Inflammatory macrophage (primary cell): ENCODE measurements around the gene GIMAP5.
"Not testable (repeated sequence)": the region's sequence is repeated elsewhere in the genome, so short reads cannot be mapped to it uniquely, and the experiment has no call there.

Source experiments
- DNase-seq, 2 donors: peaks; one replicate each; pipeline ENCODE4 v3.0.0-alpha.2; 2020 to 2022

Gene GIMAP5

DNA sequence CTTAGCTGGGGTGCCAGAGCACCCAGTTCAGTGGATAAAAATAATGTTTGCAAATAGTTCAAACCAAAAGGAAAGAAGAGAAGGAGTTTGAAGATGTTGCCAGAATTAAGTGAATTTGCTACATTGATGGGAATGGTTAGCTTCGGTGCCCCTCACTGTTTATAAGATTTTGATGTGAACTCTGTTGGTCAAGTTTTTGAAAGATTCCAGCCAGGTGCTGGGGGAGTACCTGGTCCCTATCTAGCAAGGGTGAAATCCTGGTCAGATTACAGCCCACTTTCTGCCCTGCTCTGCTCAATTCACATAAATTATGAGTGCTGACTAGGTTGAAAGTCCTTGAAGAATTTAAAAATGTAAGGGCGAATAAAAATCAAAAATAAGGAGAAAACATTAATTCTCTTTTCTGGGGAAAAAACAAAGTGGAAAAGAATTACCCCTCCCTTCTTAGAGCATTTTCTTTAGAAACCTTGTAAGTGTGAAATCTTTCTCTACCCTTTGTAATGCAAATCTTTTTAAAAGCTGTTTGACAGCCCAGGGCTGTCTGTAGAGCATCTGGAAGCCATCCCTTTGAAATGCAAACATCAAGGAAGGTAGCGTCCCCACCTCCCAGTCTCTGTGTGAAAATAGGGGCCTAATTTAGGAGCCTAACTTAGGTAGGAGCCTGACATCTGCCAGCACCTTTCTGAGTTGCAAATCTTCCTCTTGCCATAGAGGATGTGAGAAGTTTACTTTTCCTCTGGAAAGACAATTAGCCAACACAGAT lies 1.4 kb upstream of the GIMAP5 start:
- DNase-seq = no peak

DNA sequence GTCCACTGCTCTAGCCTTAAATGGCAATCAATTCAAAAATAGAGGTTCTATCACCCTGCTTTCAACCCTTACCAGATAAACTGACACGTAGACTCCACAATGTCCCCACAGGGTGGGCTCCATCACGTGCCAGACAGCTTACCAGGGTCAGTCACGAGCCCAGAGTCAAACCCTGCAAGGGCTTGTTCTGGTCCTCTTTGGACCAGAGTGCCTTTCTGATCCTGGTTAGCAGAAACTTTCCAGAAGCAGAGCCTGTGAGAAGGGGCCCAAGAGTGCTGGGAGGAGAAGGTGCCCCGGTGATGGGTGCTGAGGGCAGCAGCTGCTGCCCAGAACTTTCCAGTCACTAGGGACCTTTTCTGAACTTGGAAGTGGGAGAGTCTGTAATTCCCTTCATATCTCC lies 354 bp upstream of the GIMAP5 start:
- no peak for DNase-seq

DNA sequence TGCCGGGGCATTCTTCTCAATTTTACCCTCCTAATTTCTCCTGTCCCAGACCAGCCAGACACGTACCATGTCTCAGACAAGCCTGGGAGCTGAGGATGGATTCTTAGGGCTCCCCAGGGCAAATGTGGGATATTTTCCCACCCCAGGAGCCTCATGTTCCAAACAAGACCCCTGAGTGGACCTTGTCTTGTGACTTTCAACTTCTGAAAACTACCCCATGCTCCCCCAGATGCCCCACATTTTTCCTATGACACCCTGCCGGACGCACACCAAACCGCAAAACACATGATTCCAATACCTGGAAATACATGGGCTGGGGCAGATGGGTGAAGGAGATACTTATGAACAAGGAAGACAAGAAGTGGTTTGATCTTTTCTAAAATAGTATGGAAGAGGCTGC lies 874 bp downstream of the GIMAP5 start:
- no peak for DNase-seq

DNA sequence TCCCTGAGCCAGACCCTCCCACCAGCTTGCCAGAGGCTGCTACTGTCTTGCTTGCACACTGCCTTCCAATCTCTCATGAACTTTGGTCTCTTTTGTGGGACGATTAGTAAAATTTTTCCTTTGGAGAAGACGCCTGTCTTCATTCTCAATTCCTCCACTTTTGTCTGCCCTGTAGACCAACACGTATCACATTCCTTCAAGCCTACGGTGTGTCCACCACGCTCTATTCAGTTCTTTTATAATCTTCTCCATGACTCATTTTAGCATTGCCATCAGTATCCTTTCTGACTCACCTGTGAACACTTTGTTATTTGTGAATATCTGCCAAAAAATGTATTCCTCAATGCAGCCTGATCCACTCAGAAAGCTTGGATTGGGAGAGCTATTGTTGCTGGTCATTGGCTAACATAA lies 1.4 kb downstream of the GIMAP5 start:
- DNase-seq = no peak

DNA sequence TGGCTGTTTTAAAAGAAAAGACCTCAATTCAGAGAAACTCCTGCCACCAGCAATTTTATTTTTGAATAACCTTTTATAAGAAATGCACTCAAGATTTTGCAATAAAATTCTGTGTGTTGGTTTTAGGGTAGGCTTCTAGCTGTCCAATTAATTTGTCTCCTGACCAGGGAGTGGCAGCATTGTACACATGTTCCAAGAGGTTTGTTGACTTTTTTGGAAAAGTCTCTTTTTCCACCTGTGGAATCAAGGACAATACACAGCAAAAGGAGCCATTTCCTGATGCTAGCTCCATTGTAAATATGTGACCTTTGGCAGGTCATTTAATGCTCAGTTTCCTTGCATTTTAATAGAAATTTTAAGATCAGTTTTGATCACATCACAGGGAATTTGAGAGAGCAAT lies 1.8 kb downstream of the GIMAP5 start:
- no peak for DNase-seq

DNA sequence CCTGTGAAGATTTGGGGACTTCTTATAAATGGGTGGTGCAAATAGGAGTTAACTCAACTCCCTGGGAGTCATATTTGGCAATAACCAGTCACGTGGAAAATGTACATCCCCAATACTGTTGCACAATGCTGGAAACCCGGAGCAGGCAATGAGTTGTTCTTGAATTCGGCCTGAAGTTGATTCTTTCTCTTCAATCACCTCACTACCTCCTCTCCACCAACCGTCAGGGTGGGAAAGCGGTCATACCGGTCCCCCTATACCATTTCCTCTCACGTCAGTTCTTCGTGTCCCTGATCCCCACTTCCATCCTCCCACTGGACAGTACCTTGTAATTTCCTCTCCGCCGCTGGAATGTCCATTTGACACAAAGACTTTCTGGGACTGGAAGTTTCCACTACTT lies 2.8 kb downstream of the GIMAP5 start:
- DNase-seq = peak; percentile 68 to 70

DNA sequence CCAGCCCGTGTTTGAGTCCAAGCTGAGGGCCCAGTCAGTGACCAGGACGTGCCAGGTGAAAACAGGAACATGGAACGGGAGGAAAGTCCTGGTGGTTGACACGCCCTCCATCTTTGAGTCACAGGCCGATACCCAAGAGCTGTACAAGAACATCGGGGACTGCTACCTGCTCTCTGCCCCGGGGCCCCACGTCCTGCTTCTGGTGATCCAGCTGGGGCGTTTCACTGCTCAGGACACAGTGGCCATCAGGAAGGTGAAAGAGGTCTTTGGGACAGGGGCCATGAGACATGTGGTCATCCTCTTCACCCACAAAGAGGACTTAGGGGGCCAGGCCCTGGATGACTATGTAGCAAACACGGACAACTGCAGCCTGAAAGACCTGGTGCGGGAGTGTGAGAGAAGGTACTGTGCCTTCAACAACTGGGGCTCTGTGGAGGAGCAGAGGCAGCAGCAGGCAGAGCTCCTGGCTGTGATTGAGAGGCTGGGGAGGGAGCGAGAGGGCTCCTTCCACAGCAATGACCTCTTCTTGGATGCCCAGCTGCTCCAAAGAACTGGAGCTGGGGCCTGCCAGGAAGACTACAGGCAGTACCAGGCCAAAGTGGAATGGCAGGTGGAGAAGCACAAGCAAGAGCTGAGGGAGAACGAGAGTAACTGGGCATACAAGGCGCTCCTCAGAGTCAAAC lies 5.2 kb downstream of the GIMAP5 start:
- DNase-seq = no peak

DNA sequence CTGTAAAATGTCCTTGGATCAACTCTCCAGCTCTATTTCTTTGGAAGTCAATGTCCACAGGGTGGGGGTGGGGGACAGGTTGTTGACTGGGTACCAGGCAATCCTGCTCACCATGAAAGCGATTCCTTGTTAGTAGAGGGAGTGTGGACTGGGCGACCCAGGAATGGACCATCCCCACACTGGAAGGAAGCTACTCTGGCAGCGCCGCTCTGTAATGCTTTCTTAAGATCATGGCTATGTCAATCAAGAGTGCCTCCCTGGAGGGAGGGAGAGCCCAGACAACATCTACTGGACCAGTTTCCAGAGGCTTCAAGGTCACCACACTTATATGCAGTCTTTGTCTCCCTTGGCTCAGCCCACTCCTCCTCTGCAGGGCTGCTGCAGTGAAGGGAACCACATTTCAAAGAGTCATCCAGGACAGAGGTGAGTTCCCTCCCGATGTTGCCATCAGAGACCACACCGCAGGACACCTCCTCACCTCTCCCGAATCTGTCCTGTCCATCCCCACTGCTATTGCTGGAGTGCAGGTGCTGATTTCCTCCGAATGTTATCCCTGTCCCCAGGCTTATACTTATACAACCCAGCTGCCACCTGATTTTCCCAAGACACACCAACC lies 6.9 kb downstream of the GIMAP5 start:
- DNase-seq = no peak

DNA sequence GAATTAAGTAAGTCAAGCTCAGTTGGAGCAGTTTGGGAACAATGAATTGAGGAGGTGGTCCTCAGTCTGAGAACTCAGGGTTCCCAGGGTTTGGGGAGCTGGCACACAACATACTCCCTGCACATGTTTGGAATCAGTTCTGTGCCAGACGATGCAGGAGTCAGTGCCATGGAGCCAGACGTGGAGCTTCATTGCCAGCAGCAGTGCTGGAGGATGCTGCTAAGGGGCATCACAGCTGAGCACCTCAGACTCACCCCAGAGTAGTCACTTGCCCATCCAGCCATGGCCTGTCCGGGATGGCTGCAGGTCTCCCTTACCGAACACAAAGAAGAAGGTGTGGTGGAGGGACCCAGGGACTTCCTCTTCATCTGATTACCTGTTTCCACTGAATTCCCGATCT lies 7.9 kb downstream of the GIMAP5 start:
- DNase-seq = no peak

DNA sequence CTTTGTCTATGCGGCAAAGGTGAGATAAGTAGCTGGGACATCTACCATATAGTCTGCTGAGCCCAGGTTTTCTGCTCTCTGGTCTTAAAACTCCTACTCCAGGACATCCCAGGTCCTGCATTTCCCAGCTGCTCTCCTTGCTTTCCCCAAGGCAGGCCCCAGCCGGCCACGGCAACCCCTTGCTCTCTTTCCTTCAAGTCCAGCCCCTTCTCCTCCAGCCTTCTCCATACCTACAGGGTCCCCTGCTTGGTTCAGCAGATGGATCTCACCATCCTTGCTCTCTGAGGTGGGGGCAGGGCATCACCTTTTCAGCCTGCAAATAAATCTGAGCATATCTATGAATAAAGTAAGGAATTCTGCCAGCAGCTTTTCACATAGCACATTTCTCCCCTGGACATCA lies 8.7 kb downstream of the GIMAP5 start:
- no peak for DNase-seq

DNA sequence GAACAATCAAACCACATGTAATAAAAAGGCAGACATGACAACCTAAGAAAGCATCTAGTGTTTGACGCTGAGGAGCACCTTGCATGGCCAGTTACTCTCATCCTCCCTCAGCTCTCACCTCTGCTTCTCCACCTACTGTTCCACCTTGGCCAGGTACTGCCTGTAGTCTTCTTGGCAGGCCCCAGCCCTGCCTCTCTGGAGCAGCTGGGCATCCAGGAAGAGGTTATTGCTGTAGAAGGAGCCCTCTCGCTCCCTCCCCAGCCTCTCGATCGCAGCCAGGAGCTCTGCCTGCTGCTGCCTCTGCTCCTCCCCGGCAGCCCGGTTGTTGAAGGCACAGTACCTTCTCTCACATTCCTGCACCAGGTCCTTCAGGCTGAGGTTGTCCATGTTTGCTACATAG lies 9.7 kb downstream of the GIMAP5 start:
- DNase-seq = no peak

DNA sequence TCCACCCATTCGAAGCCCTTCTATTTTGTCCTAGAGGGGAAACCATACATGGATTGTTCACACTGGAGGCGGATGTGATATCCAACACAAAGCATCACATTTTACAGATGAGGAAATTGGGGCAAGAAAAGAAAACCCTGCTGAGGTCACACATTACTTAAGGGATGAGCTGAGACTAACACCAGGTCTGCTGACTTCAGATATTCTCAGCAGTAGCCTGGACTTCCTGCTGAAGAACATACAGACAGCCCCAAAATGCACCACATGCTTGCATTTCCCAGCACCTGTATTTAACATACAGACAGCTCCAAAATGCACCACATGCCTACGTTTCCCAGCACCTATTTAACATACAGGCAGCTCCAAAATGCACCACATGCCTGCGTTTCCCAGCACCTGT lies 11.2 kb downstream of the GIMAP5 start:
- peak in 1 of 2 donors; percentile 19 for DNase-seq

DNA sequence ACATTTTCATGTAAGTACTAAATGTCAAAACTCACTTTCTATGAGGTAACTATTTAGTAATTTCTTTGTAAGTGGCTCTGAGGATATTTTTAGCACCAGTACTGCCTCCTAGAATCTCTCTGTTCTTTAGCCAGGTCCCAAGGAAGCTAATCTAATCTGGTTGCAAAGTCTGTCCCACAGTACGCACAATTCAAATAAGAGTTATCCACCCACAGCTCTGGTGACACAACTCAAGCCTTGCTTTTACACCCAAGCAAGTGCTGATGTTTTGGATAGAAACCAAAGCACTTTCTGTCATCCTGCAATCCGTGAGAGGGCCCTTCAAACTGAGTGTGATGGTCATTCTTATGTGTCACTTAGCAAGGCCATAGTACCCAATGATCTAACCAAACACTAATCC lies 14.5 kb downstream of the GIMAP5 start:
- no peak for DNase-seq

DNA sequence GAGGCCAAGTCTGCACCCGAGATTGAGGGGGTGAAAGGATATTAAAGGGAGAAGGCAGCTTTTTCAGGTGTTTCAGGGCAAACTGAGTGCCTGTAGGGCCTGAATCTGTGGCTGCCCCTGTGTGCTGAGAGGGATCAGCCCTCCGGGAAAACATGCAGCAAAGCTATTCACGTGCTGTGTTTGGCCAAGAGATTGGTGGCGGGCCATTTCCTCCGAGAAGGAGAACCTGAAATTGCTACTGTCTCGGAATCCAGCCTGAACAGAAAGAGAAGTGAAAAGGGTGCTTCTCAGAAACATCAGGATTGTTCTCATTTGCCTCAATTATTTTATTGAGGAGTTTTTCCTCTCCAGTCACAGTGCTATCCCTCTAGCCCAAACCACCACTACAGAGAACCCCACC lies 16.0 kb downstream of the GIMAP5 start:
- peak; percentile 60 to 70 for DNase-seq

DNA sequence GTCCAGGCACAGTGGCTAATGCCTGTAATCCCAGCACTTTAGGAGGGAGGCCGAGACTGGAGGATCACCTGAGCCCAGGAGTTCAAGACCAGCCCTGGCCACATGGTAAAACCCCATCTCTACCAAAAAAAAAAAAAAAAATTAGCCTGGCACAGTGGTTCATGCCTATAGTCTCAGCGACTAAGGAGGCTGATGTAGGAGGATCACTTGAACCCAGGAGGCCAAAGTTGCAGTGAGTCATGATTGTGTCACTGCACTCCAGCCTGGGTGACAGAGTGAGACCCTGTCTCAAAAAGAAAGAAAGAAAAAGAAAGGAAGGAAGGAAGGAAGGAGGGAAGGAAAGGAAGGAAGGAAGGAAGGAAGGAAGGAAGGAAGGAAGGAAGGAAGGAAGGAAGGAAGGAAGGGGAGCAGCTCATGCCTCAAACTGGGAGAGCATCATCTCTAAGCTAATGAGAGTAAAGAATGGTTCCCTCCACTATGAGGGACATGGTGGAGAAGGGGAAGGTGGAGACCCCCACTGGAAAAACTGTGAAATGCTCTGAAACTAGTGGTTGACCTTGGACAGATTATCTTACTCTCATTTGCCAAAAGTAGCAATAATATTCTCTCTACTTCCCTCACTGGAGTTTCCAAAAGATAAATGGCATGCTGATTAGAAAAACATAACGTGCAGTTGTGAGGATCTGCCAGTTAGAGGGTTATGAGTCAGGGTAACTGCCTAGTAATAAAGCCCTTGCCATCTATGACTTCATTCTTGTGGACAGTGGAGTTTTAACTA lies 16.8 kb downstream of the GIMAP5 start:
- peak; percentile 19 to 22 for DNase-seq

DNA sequence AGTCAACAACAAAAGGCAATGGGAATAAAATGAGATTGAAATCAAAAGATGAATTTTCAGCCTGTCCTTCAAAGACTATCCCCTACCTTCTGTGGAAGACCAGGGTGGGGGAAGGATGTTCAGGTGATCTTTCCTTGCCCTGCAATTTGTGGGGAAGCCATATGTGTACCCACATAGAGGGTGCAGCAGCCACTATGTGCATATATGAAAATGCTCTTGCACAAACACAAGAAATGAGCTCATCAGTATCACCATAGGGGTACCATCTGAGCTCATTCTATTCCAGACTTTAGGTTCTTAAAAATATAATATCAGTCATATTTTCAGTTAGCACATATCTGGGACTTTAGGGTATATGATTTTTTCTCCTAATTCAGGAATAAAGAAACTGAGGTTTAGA lies 17.7 kb downstream of the GIMAP5 start:
- peak in 1 of 2 donors; percentile 19 for DNase-seq

DNA sequence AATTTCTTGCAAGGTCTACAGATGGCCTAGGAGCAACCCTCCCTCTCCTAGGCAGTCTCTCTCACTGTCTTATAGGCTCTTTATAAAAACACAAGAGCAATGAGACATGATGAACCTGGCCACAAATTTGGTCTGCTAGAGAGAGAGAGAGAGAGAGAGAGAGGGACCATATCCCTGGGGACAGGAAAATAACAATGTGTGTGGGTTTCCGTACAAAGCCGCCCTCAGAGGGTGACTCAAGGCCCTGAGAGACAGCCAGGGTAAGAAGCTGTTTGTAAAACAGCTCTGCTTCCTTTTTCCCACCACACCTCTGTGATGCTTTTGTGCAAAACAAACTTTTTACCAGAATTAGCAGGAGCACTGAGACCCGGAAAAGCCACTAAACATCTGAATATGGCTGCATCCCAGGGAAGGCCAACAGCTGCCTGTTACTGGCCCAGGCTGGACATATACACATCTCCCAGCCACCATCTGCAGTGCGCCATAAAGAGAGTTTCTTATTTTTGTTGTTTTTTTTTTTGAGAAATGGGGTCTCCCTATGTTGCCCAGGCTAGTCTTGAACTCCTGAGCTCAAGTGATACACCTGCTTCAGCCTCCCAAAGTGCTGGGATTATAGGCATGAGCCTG lies 18.4 kb downstream of the GIMAP5 start:
- peak; percentile 47 to 73 for DNase-seq

DNA sequence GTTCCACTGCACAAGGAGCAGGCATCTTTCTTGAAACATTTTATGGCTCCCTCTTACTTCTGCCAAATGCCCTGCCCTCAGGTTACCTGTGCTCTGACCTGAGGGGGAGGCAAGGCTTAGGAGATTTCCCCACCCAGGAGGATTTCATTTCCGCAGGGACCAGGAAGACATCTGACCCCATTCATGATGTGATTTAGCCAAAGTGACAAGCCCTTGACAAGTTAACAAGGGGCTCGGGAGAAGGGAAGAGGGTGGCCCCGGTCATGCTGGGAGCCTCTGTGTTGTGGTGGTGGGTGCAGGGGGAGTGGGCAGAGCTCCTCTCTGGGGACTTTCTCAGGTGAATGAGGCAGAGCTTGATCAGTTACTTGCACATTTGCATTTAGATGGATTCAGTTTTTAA lies 18.9 kb downstream of the GIMAP5 start:
- no peak for DNase-seq

DNA sequence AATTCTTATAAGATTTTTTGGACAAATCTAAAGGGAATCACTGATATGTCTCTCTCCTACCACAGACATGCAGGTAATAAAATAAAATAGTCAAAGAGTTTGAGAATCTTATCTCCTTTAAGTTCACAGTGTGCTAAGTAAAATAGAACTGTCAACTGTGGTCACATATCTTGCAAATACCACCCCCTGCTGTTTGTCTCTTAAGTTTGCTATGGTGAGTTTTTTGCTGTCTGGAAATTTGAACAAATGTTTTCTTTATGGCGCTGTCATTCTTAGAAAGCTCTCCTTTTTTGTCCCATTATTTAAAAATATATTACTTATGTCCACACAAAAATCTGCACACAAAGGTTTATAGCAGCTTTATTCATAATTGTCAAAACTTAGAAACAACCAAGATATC lies 19.6 kb downstream of the GIMAP5 start:
- DNase-seq = peak; percentile 37 to 60

DNA sequence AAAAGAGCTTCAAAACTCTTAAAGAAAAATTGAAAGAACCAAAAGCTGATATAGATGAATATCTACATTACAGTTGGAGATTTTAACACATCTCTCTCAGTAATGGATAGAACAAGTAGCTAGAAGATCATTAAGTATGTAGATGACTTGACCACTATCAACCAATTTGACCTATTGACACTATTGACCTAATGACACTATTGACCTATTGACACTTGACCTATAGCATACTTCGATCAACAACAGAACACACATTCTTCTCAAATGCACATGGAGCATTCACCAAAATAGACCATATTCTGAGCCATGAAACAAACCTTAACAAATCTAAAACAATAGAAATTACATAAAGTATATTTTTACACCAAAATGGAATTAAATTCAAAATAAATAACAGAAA lies 22.3 kb downstream of the GIMAP5 start:
- no peak for DNase-seq

DNA sequence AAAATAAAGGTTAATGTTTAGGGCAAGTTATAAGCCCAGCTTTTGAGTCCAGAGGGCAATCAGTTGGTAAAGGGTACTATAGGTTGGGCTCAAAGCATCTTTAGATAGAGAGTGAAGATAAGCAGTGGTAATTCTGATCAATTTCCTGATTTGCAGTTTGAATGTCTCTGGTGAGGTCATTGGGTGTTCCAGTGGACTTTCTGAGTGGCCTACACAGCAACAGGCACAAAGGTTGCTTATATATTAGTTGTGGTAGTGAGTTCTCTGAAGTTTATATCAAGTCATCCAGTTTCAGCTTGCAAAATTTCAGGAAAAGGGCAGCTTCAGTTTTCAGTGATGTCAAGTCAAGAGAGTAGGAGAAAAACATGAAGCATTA lies 29.1 kb downstream of the GIMAP5 start:
- DNase-seq = no peak

DNA sequence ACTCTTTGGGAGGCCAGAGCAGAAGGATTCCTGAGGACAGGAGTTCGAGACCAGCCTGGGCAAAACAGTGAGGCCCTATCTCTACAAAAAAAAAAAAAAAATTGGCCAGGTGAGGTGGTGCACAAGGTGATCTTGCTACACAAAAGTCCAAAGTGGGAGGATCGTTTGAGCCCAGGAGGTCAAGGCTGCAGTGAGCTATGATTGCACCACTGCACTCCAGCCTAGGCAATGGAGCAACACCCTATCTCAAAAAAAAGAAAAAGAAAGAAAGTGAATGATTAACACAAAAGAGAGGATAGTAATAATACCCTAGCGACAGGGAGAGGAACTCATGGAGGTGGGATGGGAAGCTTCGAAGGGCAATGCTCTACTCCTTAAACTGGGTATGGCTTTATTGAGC lies 32.5 kb downstream of the GIMAP5 start:
- no peak for DNase-seq

DNA sequence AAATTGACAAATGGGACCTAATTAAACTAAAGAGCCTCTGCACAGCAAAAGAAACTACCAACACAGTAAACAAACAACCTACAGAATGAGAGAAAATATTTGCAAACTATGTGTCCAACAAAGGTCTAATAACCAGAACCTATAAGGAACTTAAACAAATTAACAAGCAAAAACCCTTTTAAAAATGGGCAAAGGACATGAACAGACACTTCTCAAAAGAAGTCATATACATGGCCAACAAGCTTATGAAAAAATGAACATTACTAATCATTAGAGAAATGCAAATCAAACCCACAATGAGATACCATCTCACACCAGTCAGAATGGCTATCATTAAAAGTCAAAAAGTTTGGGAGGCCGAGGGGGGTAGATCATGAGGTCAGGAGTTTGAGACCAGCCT lies 36.9 kb downstream of the GIMAP5 start:
- DNase-seq = not testable (repeated sequence)
